ENCODE results near the gene RND2. TPM values are rescaled to one million over a fixed set of nuclear protein-coding genes. Genes with fewer than 3 reads are reported as not detected.
"Not testable (repeated sequence)": the region's sequence is repeated elsewhere in the genome, so short reads cannot be mapped to it uniquely, and the experiment has no call there.

Gene RND2
- total RNA-seq, 1 donor from 2014 or later: 1.5 TPM

DNA sequence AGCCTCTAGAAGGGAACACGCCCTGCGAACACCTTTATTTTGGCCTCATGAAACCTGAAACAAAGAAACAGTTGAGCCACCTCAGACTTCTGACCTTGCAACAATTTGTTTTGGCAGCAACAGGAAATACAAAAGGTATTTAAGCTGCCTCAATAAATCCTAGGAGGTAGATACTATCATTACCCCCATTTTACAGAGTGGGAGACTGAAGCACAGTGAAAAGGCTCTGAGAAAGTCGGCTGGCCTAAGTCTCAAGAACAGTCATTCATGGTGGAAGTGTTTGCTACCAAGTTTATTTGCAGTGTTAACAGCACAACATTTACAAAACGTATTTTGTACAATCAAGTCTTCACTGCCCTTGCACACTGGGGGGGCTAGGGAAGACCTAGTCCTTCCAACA lies 19.0 kb downstream of the RND2 start:
- DNase-seq (ENCODE audit: missing footprints): no peak
- intact Hi-C loops (cut with DNase I): no loop called here
- ATAC-seq: no peak

DNA sequence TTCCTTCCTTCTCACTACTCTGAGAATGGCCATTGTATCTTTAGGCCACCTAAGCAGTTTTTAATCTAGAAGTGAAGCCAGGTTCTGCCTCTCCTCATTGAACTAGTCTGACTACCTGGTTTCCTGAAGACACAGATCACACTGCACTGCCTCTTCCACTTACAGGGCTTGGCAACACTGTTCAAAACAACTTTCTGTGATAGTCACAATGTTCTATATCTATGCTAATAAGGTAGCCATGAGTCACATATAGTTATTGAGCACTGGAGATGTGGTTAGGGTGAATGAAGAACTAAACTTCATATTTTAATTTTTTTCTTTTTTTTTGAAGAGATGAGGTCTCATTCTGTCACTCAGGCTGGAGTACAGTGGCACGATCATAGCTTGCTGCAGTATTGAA lies 26.9 kb downstream of the RND2 start:
- ATAC-seq: no peak

DNA sequence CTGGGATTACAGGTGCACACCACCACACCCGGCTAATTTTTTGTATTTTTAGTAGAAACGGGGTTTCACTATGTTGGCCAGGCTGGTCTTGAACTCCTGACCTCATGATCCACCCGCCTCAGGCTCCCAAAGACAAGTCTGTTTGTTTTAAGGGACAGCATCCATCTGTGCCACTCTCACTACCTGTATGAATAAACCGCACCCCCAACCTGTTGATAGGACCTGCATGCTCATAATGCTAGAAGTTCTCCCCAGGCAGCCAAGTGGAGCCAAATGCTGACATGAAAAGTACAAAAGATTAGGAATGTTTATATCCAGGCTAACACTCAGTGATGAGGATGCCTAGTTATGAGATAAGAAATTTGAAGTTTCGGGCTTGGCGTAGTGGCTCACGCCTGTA lies 28.0 kb downstream of the RND2 start:
- ATAC-seq; DNase-seq (ENCODE audit: missing footprints): not testable (repeated sequence)

More for the DNA sequence above, 26.9 kb downstream of the RND2 start:
- intact Hi-C loops (cut with DNase I): no loop called here
- DNase-seq (ENCODE audit: missing footprints): no peak

DNA sequence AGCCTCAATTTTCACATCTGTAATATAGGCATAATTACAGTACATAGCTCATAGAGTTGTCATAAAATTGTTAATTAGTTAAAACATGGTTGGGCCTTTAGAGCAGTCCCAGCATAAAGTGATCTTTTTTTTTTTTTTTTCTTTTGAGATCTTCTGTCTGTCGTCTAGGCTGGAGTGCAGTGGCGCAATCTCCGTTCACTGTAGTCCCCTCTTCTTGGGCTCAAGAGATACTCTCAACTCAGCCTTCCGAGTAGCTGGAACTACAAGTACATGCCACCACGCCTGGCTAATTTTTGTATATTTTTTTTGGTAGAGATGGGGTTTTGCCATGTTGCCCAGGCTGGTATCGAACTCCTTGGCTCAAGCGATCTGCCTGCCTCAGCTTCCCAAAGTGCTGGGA lies 31.0 kb downstream of the RND2 start:
- ATAC-seq (no peak), DNase-seq (ENCODE audit: missing footprints) (no peak)
- intact Hi-C loops (cut with DNase I): no loop called here

More for the DNA sequence above, 28.0 kb downstream of the RND2 start:
- intact Hi-C loops (cut with DNase I): not testable (repeated sequence)

DNA sequence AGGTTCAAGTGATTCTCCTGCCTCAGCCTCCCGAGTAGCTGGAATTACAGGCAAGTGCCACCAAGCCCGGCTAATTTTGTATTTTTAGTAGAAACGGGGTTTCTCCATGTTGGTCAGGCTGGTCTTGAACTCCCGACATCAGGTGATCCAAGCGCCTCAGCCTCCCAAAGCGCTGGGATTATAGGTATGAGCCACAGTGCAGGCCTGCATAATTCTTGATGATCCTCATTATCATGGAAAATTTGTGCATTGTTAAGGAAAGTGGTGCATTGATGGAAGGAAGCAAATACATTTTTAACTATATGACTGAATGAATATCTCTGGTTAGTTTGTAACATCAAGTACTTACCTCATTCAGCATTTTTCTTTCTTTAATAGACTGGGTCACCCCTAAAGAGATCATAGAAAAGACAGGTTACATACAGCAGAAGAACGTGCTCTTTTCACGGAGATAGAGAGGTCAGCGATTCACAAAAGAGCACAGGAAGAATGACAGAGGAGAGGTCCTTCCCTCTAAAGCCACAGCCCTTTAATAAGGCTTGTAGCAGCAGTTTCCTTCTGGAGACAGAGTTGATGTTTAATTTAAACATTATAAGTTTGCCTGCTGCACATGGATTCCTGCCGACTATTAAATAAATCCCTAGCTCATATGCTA lies 38.1 kb downstream of the RND2 start:
- intact Hi-C loops (cut with DNase I): no loop called here
- no peak for ATAC-seq
- no peak for DNase-seq (ENCODE audit: missing footprints)

DNA sequence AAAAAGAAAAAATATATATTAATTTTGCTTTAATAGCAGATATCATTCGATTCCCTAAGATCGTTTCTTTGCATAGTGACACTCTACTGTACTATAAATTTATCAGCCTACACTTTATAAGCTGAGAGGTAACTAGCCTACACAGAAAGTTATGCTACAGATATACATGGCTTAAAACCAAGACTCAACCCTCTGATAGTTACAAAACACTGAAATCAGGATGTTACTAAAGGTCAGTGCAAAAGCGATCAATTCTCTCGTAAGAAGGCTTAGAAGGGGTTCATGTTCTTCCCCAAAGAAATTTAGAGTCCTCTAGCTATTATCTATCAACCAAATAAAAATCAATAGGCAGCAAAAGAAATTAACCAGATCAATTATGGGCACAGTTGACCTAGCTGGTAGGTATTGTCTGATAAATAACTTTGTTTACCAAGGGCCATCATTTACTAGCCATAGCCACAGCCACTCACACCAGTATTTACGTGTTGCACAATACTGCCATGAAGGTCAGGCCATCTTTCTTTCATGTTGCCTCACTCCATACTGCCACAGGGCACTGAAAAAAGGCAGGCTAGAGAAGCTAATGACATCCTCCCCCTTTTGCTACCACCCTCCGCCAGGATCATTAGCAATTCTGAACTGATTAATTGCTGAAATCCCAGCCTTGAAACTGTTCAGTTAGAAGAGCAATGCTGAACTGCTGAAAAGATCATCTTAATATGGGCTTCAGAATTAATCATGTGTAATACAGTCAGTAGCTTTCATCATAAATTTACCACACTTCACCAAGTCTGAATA lies 43.7 kb downstream of the RND2 start:
- intact Hi-C loops (cut with DNase I): no loop called here
- DNase-seq (ENCODE audit: missing footprints) (no peak), ATAC-seq (peak; percentile 72)

DNA sequence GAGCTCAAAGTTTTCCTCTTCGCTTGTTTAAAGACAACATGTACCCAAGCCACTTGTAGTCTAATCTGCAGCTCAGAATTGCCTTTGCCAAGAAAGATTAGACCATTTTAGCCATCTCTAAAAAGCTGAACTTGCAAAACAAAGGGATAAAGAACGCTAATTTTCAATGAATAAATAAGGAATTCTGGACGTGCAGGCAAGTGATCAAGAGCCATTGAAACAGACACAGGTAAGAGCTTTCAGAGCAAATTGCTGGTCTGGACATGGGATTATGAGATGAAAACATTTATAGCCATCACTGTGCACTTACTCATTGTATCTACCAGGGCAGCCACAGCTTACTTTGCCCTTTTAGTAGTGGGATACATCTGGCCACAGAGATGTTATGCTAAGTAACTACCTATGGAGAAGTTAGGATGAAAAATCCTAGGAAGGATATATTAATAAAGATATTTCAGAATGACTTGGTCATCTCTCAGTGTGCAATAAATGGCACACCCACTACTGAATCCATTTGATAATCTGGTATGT lies 44.4 kb downstream of the RND2 start:
- DNase-seq (ENCODE audit: missing footprints) (no peak), ATAC-seq (peak; percentile 70)
- intact Hi-C loops (cut with DNase I): no loop called here

DNA sequence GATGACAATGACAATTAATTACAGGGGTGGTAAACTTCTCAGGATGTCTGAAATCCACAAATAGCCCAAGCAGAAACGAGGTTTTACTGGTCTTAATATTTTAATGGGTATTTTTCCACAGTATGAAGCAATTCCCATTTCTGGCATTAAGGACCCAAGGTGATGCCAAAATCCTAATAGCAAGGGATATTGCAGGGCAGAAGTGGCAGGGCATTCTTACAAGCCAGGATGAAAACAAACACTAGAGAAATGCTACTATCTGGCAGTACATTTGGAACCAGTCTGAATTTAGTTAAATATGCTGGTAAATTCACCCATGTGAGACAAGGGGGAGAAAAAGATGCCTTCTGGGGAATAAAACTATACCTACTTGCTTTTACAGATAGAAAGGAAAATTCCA lies 45.2 kb downstream of the RND2 start:
- no peak for ATAC-seq
- intact Hi-C loops (cut with DNase I): no loop called here
- DNase-seq (ENCODE audit: missing footprints): no peak

DNA sequence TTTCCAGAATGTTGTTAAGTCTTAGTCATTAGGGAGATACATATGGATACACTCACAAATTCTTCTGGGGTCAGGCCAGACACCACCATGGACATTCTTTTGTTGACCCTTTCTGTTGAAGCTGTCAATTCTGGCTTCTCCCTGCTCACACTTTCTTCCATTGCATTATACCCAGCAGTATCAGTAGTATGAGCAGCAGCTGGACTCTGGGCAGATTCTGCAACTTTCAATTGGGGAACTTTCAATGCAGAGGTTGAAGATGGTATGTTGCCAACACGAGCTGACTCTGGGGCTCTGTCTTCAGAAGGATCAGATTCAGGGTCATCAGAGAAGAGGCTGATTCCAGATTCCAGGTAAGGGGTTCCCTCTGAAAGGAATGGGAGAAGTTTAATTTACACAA lies 45.8 kb downstream of the RND2 start:
- intact Hi-C loops (cut with DNase I): no loop called here
- DNase-seq (ENCODE audit: missing footprints): no peak
- no peak for ATAC-seq

DNA sequence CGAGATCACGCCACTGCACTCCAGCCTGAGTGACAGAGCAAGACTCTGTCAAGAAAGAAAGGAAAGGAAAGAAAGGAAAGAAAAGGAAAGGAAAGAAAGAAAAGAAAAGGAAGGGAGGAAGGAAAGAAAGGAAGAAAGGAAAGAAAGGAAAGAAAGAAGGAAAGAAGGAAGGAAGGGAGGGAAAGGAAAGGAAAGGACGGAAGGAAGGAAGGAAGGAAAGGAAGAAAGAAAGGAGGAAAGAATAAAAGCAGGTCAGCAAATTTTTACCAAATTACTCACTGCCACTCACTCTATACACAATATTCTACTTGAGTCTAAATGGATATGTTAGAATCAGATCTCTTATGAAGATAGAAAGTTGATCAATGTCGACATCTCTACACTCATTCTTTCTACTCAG lies 49.8 kb downstream of the RND2 start:
- DNase-seq (ENCODE audit: missing footprints) (no peak), ATAC-seq (no peak)
- intact Hi-C loops (cut with DNase I): no loop called here

DNA sequence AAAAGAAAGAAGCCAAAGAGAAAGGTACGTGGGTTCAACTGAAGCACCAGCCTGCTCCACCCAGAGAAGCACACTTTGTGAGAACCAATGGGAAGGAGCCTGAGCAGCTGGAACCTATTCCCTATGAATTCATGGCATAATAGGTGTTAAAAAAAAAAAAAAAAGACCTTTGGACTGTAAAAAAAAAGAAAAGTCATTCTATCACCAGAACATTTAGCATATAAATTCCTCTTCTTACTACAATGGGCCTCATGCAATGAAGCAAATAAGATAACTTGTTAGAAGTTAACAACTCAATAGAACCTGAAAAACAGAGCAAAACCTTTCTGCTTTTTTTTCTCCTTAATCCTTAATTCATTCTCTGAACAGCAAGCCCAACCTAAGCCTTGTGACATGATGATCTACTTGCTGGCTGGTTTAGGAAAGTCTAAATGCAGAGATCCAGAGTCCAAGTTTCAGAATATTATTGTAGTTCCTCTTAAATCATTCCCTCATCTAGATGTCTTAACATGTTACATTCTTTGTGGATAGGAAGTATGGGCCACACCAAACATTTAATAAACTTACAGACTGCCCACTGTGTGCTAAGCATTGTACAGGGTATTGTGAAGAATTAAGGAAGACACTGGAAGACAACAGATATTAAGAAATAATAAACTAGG lies 54.7 kb downstream of the RND2 start:
- no peak for ATAC-seq
- intact Hi-C loops (cut with DNase I): no loop called here

More for the DNA sequence above, 54.7 kb downstream of the RND2 start:
- DNase-seq (ENCODE audit: missing footprints): no peak

Other genes with a start within 250 kb of the RND2 start
- gene WNK4, start 244.6 kb upstream of the RND2 start, total RNA-seq: not detected
- 72.6 TPM for gene COA3, start 226.5 kb upstream of the RND2 start, total RNA-seq
- gene CNTD1, start 226.4 kb upstream of the RND2 start, total RNA-seq: 0.30 TPM
- 74.3 TPM for gene BECN1, start 200.9 kb upstream of the RND2 start, total RNA-seq
- gene PSME3, start 191.8 kb upstream of the RND2 start, total RNA-seq: 69.0 TPM
- 0.43 TPM for gene AOC2, start 180.7 kb upstream of the RND2 start, total RNA-seq
- gene AOC3, start 174.0 kb upstream of the RND2 start, total RNA-seq: 15.1 TPM
- not detected for gene G6PC1, start 124.4 kb upstream of the RND2 start, total RNA-seq
- 32.1 TPM for gene AARSD1, start 60.8 kb upstream of the RND2 start, total RNA-seq
- gene PTGES3L, start 45.2 kb upstream of the RND2 start, total RNA-seq: 51.0 TPM
- 10.4 TPM for gene RUNDC1, start 44.7 kb upstream of the RND2 start, total RNA-seq
- 791 TPM for gene RPL27, start 26.8 kb upstream of the RND2 start, total RNA-seq
- 15.9 TPM for gene IFI35, start 18.4 kb upstream of the RND2 start, total RNA-seq
- 90.5 TPM for gene VAT1, start 2.8 kb upstream of the RND2 start, total RNA-seq
- gene BRCA1, start 100.1 kb downstream of the RND2 start, total RNA-seq: 7.9 TPM
- 96.9 TPM for gene NBR1, start 146.0 kb downstream of the RND2 start, total RNA-seq
- gene TMEM106A, start 186.6 kb downstream of the RND2 start, total RNA-seq: 4.1 TPM
- not detected for gene CCDC200, start 203.4 kb downstream of the RND2 start, total RNA-seq
- 5,263 TPM for gene RNU2-1, start 208.7 kb downstream of the RND2 start, total RNA-seq

Measured in Right ventricle myocardium inferior (tissue), 1 donor.